Neural crest cell (in vitro differentiated cells): ENCODE results near the gene KCNIP1. TPM values are rescaled to one million over a fixed set of nuclear protein-coding genes. Genes with fewer than 3 reads are reported as not detected.

Source experiments
- DNase-seq: peaks from one replicate; pipeline ENCODE4 v3.0.0; 2021; ENCODE audit warnings: low read depth, mixed read lengths, low spot score
- H3K27ac Mint-ChIP-seq: one replicate; pipeline ENCODE4 v1.8.0; 2021; ENCODE audit warnings: mild to moderate bottlenecking, mixed read lengths; ENCODE audit not compliant: unreplicated experiment
- H3K27me3 Mint-ChIP-seq: 2 replicates; pipeline ENCODE4 v1.8.0; 2021; ENCODE audit warnings: low read depth, mild to moderate bottlenecking, mixed read lengths
- H3K36me3 Mint-ChIP-seq: 2 replicates; pipeline ENCODE4 v1.8.0; 2021; ENCODE audit warnings: low read depth, mild to moderate bottlenecking, mixed read lengths
- H3K4me1 Mint-ChIP-seq: 2 replicates; pipeline ENCODE4 v1.8.0; 2021; ENCODE audit warnings: mixed read lengths
- H3K4me3 Mint-ChIP-seq: one replicate; pipeline ENCODE4 v1.8.0; 2021; ENCODE audit warnings: mild to moderate bottlenecking, mixed read lengths
- H3K9me3 Mint-ChIP-seq: 2 replicates; pipeline ENCODE4 v1.8.0; 2021; ENCODE audit warnings: mixed read lengths
- total RNA-seq: library from RNA; stranded (reverse); gene quantifications from 2 replicates; pipeline ENCODE4 v1.2.1, GENCODE V29; 2021
- TF ChIP-seq, protein P1 (sequence below): fragments of 200-600 bp; sonication (generic); conservative IDR thresholded peaks from 2 replicates; pipeline ENCODE4 v1.5.0; 2021; ENCODE audit warnings: antibody characterized with exemption, mild to moderate bottlenecking

KCNIP1 gene
- total RNA-seq, 1 donor from 2014 or later: 0.96 TPM

DNA sequence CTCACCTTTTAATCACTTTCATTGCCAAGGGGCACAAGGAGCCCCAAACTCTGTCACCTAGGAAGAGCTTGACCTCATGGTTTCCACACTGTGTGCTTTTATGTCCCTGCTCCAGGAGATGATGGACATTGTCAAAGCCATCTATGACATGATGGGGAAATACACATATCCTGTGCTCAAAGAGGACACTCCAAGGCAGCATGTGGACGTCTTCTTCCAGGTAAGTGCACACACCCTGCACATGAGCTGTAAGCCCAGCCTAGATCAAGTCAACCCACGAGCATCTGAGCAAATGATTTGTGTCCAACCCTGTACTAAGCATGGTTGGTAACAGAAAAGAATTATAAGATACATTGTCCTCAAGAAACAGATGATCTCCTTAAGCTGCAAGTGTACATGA, 228.9 kb downstream of the KCNIP1 start:
- Mint-ChIP-seq H3K36me3 (peaks cover 6% of the 10 kb centered on the region), H3K4me3 (no peak overlapping the region), H3K9me3 (peaks cover 11% of the 10 kb centered on the region), H3K4me1 (no peaks in the 10 kb centered on the region), H3K27me3 (peaks cover 28% of the 10 kb centered on the region), H3K27ac (no peak overlapping the region)
- no peak for DNase-seq
- TF ChIP-seq, protein P1, sequence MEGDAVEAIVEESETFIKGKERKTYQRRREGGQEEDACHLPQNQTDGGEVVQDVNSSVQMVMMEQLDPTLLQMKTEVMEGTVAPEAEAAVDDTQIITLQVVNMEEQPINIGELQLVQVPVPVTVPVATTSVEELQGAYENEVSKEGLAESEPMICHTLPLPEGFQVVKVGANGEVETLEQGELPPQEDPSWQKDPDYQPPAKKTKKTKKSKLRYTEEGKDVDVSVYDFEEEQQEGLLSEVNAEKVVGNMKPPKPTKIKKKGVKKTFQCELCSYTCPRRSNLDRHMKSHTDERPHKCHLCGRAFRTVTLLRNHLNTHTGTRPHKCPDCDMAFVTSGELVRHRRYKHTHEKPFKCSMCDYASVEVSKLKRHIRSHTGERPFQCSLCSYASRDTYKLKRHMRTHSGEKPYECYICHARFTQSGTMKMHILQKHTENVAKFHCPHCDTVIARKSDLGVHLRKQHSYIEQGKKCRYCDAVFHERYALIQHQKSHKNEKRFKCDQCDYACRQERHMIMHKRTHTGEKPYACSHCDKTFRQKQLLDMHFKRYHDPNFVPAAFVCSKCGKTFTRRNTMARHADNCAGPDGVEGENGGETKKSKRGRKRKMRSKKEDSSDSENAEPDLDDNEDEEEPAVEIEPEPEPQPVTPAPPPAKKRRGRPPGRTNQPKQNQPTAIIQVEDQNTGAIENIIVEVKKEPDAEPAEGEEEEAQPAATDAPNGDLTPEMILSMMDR: no peak

DNA sequence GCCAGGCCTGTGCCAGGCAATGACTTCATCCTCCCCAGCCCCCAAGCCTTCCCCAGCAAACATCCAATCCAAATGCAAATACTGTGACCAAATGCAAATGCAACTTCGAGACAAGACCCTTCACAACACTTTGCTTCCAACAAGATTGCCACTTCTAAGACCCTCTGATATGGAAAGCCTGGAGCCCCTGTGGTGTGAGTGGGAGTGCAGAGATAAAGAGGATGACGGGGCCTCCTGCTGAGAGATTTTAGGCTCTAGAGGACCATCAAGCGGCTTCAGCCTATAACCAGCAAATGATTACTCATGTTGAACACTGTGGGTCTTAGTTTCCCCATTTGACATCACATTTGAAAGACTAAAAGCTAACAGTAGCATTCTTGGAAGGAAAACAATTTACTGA, 233.1 kb downstream of the KCNIP1 start:
- H3K4me1 Mint-ChIP-seq: no peaks in the 10 kb centered on the region
- peaks cover 6% of the 10 kb centered on the region for H3K36me3 Mint-ChIP-seq

DNA sequence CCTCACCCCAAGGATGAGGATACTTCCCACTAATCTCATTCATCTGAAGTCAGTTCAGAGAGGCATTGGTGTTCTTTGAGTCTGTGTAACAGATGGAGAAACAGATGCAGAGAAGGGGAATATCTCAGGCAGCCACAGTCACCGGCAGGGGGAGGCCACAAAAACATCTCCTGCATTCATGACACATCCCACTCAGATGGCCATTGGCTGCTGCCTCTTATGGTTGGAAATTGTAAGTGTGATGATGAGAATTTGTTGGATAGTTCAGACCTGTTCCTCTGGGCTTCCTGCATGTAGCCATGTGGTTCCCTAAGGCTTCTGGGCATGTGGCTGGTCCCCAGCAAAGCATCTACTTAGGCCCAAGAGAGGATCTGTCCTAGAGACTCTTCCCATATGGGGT, 233.8 kb downstream of the KCNIP1 start:
- Mint-ChIP-seq H3K4me1 (no peaks in the 10 kb centered on the region), H3K27me3 (peaks cover 25% of the 10 kb centered on the region), H3K27ac (no peak overlapping the region), H3K36me3 (peaks cover 6% of the 10 kb centered on the region), H3K9me3 (peaks cover 11% of the 10 kb centered on the region), H3K4me3 (no peak overlapping the region)
- TF ChIP-seq, protein P1: no peak
- no peak for DNase-seq

More for the DNA sequence above, 233.1 kb downstream of the KCNIP1 start:
- TF ChIP-seq, protein P1: no peak
- no peak overlapping the region for H3K4me3 Mint-ChIP-seq
- H3K9me3 Mint-ChIP-seq: peaks cover 11% of the 10 kb centered on the region
- DNase-seq: no peak
- H3K27me3 Mint-ChIP-seq: peaks cover 25% of the 10 kb centered on the region
- no peak overlapping the region for H3K27ac Mint-ChIP-seq

DNA sequence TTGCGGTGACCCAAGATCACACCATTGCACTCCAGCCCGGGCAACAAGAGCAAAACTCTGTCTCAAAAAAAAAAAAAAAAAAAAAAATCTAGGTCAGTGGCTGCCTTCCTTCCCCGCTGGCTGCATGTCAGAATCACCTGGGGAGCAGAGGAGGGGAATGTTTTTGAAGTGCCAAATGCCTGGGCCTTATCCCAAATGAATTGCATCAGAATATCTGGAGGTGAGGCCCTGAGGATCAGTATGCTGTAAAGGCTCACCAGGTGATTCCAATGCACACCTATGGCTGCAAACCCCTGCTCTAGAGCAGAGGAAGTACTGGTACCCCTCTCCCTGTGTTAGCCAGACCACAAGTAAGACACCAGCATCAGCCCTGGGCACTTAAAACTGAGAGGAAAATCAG, 235.0 kb downstream of the KCNIP1 start:
- H3K4me1 Mint-ChIP-seq: no peaks in the 10 kb centered on the region
- DNase-seq: no peak
- no peak overlapping the region for H3K4me3 Mint-ChIP-seq
- H3K36me3 Mint-ChIP-seq: peaks cover 6% of the 10 kb centered on the region
- H3K27me3 Mint-ChIP-seq: peaks cover 23% of the 10 kb centered on the region
- TF ChIP-seq, protein P1: no peak
- no peak overlapping the region for H3K27ac Mint-ChIP-seq
- H3K9me3 Mint-ChIP-seq: peaks cover 11% of the 10 kb centered on the region

DNA sequence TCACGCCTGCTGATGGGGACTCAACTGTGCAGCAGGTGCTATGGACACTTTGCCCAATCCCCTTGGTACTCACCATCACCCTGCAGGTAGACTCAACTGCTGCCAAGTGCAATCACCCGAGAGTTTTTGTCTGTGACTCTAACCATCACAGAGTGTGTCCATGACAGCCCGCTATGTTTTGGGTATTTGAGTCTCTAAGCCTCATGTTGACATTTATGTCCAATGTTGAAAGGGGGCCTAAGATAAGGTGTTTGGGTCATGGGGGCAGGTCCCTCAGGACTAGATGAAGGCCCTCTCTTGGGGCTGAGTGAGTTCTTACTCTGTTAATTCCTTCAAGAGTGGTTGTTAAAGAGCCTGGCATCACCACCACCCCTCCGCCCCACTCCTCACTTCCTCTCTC, 235.6 kb downstream of the KCNIP1 start:
- Mint-ChIP-seq H3K27me3 (peaks cover 30% of the 10 kb centered on the region), H3K36me3 (peaks cover 6% of the 10 kb centered on the region), H3K9me3 (peaks cover 11% of the 10 kb centered on the region), H3K4me1 (peaks cover 4% of the 10 kb centered on the region), H3K4me3 (no peak overlapping the region), H3K27ac (no peak overlapping the region)
- TF ChIP-seq, protein P1: no peak
- no peak for DNase-seq
